Upper lobe of left lung (tissue), 4 donors: ENCODE data around the gene RNF26.

Experiments
- CTCF ChIP-seq, 6 experiments: fragments of 450-650 bp in 4 of 6; fragments of 200-600 bp in 2 of 6; sonication (generic) in 2 of 6; IDR thresholded peaks; one replicate each; pipeline ENCODE4 v1.5.1; 2016 to 2019; ENCODE audit warnings: antibody characterized with exemption in 6 of 6
- EP300 ChIP-seq, 4 donors: sonication (generic); formaldehyde crosslinking; IDR thresholded peaks; one replicate each; pipeline ENCODE4 v1.5.1; 2017; ENCODE audit warnings: antibody characterized with exemption in 4 of 4, control low read depth in 2 of 4
- POLR2A ChIP-seq, 4 donors: fragments of 450-650 bp; IDR thresholded peaks; one replicate each; pipeline ENCODE4 v1.5.1; 2016 to 2017; ENCODE audit warnings: antibody characterized with exemption in 4 of 4, mild to moderate bottlenecking in 2 of 4
- POLR2AphosphoS5 ChIP-seq, 2 donors: sonication (generic); formaldehyde crosslinking; IDR thresholded peaks; one replicate each; pipeline ENCODE4 v1.5.1; 2017; ENCODE audit warnings: antibody characterized with exemption in 2 of 2

- no peak for TF ChIP-seq CTCF (IDR thresholded peaks at IDR 0.05)
- TF ChIP-seq POLR2AphosphoS5 (IDR thresholded peaks at IDR 0.05), result no peak
- TF ChIP-seq POLR2A (IDR thresholded peaks at IDR 0.05), result no peak
- no peak for TF ChIP-seq EP300 (IDR thresholded peaks at IDR 0.05)
Measured at GRCh38 chr11:119306373-119306890, 27.9 kb upstream of the RNF26 start.
